DND-41 (cell line): Measurements from ENCODE around the gene ENPP1.

Source experiments
- EZH2 ChIP-seq: IDR thresholded peaks from 3 replicates; pipeline ENCODE4 v1.6.1; 2012; ENCODE audit warnings: borderline replicate concordance, low read depth, mild to moderate bottlenecking, moderate library complexity, low read length, inconsistent platforms; ENCODE audit not compliant: severe bottlenecking
- TF ChIP-seq, protein P1 (sequence below): IDR thresholded peaks from 2 replicates; pipeline ENCODE4 v1.5.1; 2012; ENCODE audit warnings: borderline replicate concordance, low read length, moderate library complexity, mild to moderate bottlenecking; ENCODE audit not compliant: poor library complexity, severe bottlenecking; ENCODE audit errors: extremely low read depth

GRCh38 chr6:131819572-131820124 is 11.8 kb downstream of the ENPP1 start:
- TF ChIP-seq, protein P1, sequence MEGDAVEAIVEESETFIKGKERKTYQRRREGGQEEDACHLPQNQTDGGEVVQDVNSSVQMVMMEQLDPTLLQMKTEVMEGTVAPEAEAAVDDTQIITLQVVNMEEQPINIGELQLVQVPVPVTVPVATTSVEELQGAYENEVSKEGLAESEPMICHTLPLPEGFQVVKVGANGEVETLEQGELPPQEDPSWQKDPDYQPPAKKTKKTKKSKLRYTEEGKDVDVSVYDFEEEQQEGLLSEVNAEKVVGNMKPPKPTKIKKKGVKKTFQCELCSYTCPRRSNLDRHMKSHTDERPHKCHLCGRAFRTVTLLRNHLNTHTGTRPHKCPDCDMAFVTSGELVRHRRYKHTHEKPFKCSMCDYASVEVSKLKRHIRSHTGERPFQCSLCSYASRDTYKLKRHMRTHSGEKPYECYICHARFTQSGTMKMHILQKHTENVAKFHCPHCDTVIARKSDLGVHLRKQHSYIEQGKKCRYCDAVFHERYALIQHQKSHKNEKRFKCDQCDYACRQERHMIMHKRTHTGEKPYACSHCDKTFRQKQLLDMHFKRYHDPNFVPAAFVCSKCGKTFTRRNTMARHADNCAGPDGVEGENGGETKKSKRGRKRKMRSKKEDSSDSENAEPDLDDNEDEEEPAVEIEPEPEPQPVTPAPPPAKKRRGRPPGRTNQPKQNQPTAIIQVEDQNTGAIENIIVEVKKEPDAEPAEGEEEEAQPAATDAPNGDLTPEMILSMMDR, result no peak
- TF ChIP-seq EZH2, result no peak
